ENCODE data around the gene RPL23.

Gene RPL23

GRCh38 chr17:38896346-38896954 is 42.9 kb upstream of the RPL23 start:
- H3K36me3 ChIP-seq (ENCODE audit: insufficient read depth, low read length) = peaks cover 43% of the 10 kb centered on the region; the same call in 1 of the 2 replicates
- no peak overlapping the region for H3K27ac ChIP-seq
- no peak for TF ChIP-seq FOXP2 (optimal IDR thresholded peaks at IDR 0.05; ENCODE audit: control extremely low read depth, extremely low read length, insufficient read depth)
- TF ChIP-seq EZH2 (IDR thresholded peaks at IDR 0.05) = no peak
- no peak for TF ChIP-seq POLR2AphosphoS5 (IDR thresholded peaks at IDR 0.05; ENCODE audit: borderline replicate concordance, low read depth, low read length)
- DNase-seq (ENCODE audit: low read depth, low spot score) = no peak
- no peak overlapping the region for H3K9ac ChIP-seq (ENCODE audit: insufficient read length)
- H3K4me3 ChIP-seq = no peak overlapping the region
- no peaks in the 10 kb centered on the region for H3K9me3 ChIP-seq (ENCODE audit: low read depth, low read length)

GRCh38 chr17:38894276-38894675 is 40.8 kb upstream of the RPL23 start:
- H3K27ac ChIP-seq = no peak overlapping the region
- no peak for DNase-seq (ENCODE audit: low read depth, low spot score)

GRCh38 chr17:38893607-38894006 is 40.1 kb upstream of the RPL23 start:
- no peak for TF ChIP-seq EZH2 (IDR thresholded peaks at IDR 0.05)
- no peak for TF ChIP-seq POLR2AphosphoS5 (IDR thresholded peaks at IDR 0.05; ENCODE audit: borderline replicate concordance, low read depth, low read length)
- TF ChIP-seq FOXP2 (optimal IDR thresholded peaks at IDR 0.05; ENCODE audit: control extremely low read depth, extremely low read length, insufficient read depth) = no peak
- Histone ChIP-seq H3K36me3 (ENCODE audit: insufficient read depth, low read length) (peaks cover 47% of the 10 kb centered on the region), H3K9ac (ENCODE audit: insufficient read length) (no peak overlapping the region), H3K9me3 (ENCODE audit: low read depth, low read length) (no peaks in the 10 kb centered on the region), H3K27ac (no peak overlapping the region), H3K4me3 (no peak overlapping the region)
- DNase-seq (ENCODE audit: low read depth, low spot score) = no peak

More at GRCh38 chr17:38894276-38894675, 40.8 kb upstream of the RPL23 start:
- Histone ChIP-seq H3K4me3 (no peak overlapping the region), H3K36me3 (ENCODE audit: insufficient read depth, low read length) (peaks cover 54% of the 10 kb centered on the region), H3K9ac (ENCODE audit: insufficient read length) (no peak overlapping the region), H3K9me3 (ENCODE audit: low read depth, low read length) (no peaks in the 10 kb centered on the region)
- TF ChIP-seq POLR2AphosphoS5 (IDR thresholded peaks at IDR 0.05; ENCODE audit: borderline replicate concordance, low read depth, low read length) (no peak), EZH2 (IDR thresholded peaks at IDR 0.05) (no peak), FOXP2 (optimal IDR thresholded peaks at IDR 0.05; ENCODE audit: control extremely low read depth, extremely low read length, insufficient read depth) (no peak)

- Histone ChIP-seq H3K27ac (no peak overlapping the region), H3K9me3 (ENCODE audit: low read depth, low read length) (no peaks in the 10 kb centered on the region), H3K4me3 (no peak overlapping the region), H3K9ac (ENCODE audit: insufficient read length) (no peak overlapping the region), H3K36me3 (ENCODE audit: insufficient read depth, low read length) (peaks cover 42% of the 10 kb centered on the region)
- DNase-seq (ENCODE audit: low read depth, low spot score) = no peak
- TF ChIP-seq FOXP2 (optimal IDR thresholded peaks at IDR 0.05; ENCODE audit: control extremely low read depth, extremely low read length, insufficient read depth) = no peak
- TF ChIP-seq POLR2AphosphoS5 (IDR thresholded peaks at IDR 0.05; ENCODE audit: borderline replicate concordance, low read depth, low read length) = no peak
- TF ChIP-seq EZH2 (IDR thresholded peaks at IDR 0.05) = no peak
Measured at GRCh38 chr17:38893113-38893512, 39.6 kb upstream of the RPL23 start.

- Histone ChIP-seq H3K4me3 (no peak overlapping the region), H3K36me3 (ENCODE audit: insufficient read depth, low read length) (peaks cover 41% of the 10 kb centered on the region), H3K9me3 (ENCODE audit: low read depth, low read length) (no peaks in the 10 kb centered on the region), H3K27ac (no peak overlapping the region), H3K9ac (ENCODE audit: insufficient read length) (no peak overlapping the region)
- TF ChIP-seq POLR2AphosphoS5 (IDR thresholded peaks at IDR 0.05; ENCODE audit: borderline replicate concordance, low read depth, low read length) (no peak), EZH2 (IDR thresholded peaks at IDR 0.05) (no peak), FOXP2 (optimal IDR thresholded peaks at IDR 0.05; ENCODE audit: control extremely low read depth, extremely low read length, insufficient read depth) (no peak)
- no peak for DNase-seq (ENCODE audit: low read depth, low spot score)
Measured at GRCh38 chr17:38892620-38893019, 39.1 kb upstream of the RPL23 start.

- peaks cover 46% of the 10 kb centered on the region for H3K36me3 ChIP-seq (ENCODE audit: insufficient read depth, low read length)
- no peak overlapping the region for H3K27ac ChIP-seq
- no peaks in the 10 kb centered on the region for H3K9me3 ChIP-seq (ENCODE audit: low read depth, low read length)
- no peak for DNase-seq (ENCODE audit: low read depth, low spot score)
- TF ChIP-seq POLR2AphosphoS5 (IDR thresholded peaks at IDR 0.05; ENCODE audit: borderline replicate concordance, low read depth, low read length) = no peak
- no peak for TF ChIP-seq EZH2 (IDR thresholded peaks at IDR 0.05)
- no peak for TF ChIP-seq FOXP2 (optimal IDR thresholded peaks at IDR 0.05; ENCODE audit: control extremely low read depth, extremely low read length, insufficient read depth)
- H3K9ac ChIP-seq (ENCODE audit: insufficient read length) = no peak overlapping the region
- H3K4me3 ChIP-seq = no peak overlapping the region
Measured at GRCh38 chr17:38892083-38892482, 38.6 kb upstream of the RPL23 start.

GRCh38 chr17:38891441-38891840 is 37.9 kb upstream of the RPL23 start:
- Histone ChIP-seq H3K36me3 (ENCODE audit: insufficient read depth, low read length) (peaks cover 46% of the 10 kb centered on the region), H3K9ac (ENCODE audit: insufficient read length) (no peak overlapping the region), H3K9me3 (ENCODE audit: low read depth, low read length) (no peaks in the 10 kb centered on the region), H3K4me3 (no peak overlapping the region), H3K27ac (no peak overlapping the region)
- TF ChIP-seq POLR2AphosphoS5 (IDR thresholded peaks at IDR 0.05; ENCODE audit: borderline replicate concordance, low read depth, low read length) (no peak), EZH2 (IDR thresholded peaks at IDR 0.05) (no peak), FOXP2 (optimal IDR thresholded peaks at IDR 0.05; ENCODE audit: control extremely low read depth, extremely low read length, insufficient read depth) (no peak)
- DNase-seq (ENCODE audit: low read depth, low spot score) = no peak

- H3K27ac ChIP-seq = no peak overlapping the region
Measured at GRCh38 chr17:38890410-38890746, 36.9 kb upstream of the RPL23 start.

More at GRCh38 chr17:38890410-38890746, 36.9 kb upstream of the RPL23 start:
- no peak for TF ChIP-seq FOXP2 (optimal IDR thresholded peaks at IDR 0.05; ENCODE audit: control extremely low read depth, extremely low read length, insufficient read depth)
- no peak for TF ChIP-seq POLR2AphosphoS5 (IDR thresholded peaks at IDR 0.05; ENCODE audit: borderline replicate concordance, low read depth, low read length)
- no peak for TF ChIP-seq EZH2 (IDR thresholded peaks at IDR 0.05)
- Histone ChIP-seq H3K9me3 (ENCODE audit: low read depth, low read length) (no peaks in the 10 kb centered on the region), H3K9ac (ENCODE audit: insufficient read length) (no peak overlapping the region), H3K36me3 (ENCODE audit: insufficient read depth, low read length) (peaks cover 47% of the 10 kb centered on the region), H3K4me3 (no peak overlapping the region)
- DNase-seq (ENCODE audit: low read depth, low spot score) = no peak
